Rectal smooth muscle tissue (tissue), 1 donor: ENCODE results near the gene LAMA5.

Experiments used
- H3K27ac ChIP-seq: one replicate; pipeline ENCODE4 v1.7.0; 2013; ENCODE audit warnings: low read depth, low read length, inconsistent platforms
- H3K27me3 ChIP-seq: one replicate; pipeline ENCODE4 v1.7.0; 2013; ENCODE audit warnings: low read length; ENCODE audit not compliant: control insufficient read depth, insufficient read depth
- H3K36me3 ChIP-seq: one replicate; pipeline ENCODE4 v1.7.0; 2013; ENCODE audit warnings: low read length; ENCODE audit not compliant: control insufficient read depth, insufficient read depth
- H3K4me1 ChIP-seq: one replicate; pipeline ENCODE4 v1.7.0; 2013; ENCODE audit warnings: low read length; ENCODE audit not compliant: control insufficient read depth, insufficient read depth
- H3K4me3 ChIP-seq: one replicate; pipeline ENCODE4 v1.7.0; 2013; ENCODE audit warnings: low read length
- H3K9ac ChIP-seq: one replicate; pipeline ENCODE4 v1.7.0; 2013; ENCODE audit warnings: low read length

The LAMA5 gene

DNA sequence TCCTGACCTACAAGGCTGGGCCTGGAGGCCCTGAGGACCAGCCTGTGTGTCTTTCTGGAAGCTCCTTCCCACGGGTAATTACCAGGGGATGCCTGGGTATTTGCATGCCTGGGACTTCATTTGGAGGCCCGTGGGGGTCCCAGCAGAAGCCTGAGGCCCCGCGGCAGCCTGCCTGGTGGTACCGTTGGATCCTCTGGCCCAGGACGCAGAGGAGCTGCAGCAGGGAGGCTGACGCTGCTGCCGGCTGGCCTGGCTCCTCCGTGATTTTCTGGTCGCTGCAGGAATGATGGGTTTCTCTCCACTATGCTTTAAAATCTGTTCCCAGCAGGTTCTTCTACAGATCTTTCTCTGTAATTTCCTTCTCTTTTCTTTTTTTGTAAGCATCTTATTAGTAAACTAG lies 33.4 kb upstream of the LAMA5 start:
- H3K27ac ChIP-seq = no peak overlapping the region
- H3K36me3 ChIP-seq = peaks cover 3% of the 10 kb centered on the region
- H3K9ac ChIP-seq = no peak overlapping the region
- H3K4me3 ChIP-seq = no peak overlapping the region
- peaks cover under 1% of the 10 kb centered on the region for H3K4me1 ChIP-seq
- no peaks in the 10 kb centered on the region for H3K27me3 ChIP-seq

DNA sequence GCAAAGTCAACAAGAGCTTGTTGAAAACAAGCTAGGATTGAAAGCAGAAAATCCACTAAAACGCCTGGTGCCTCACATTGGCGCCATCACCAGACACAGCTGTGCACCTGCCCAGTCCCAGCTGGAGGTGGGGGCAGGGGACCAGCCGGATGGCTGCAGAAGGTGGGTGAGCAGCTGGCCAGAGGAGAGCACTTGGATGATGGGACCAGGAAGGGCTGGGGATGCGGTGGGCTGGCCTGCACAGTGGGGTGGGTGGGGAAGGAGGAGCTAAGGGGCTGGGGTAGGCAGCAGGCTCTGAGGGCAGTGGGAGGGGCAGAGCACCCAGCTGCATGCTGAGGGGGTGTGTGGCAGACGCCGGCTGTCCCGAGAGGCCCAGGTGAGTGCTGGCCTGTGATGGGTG lies 32.9 kb upstream of the LAMA5 start:
- H3K9ac ChIP-seq = no peak overlapping the region
- H3K27me3 ChIP-seq = no peaks in the 10 kb centered on the region
- no peak overlapping the region for H3K4me3 ChIP-seq
- H3K4me1 ChIP-seq = no peaks in the 10 kb centered on the region
- H3K36me3 ChIP-seq = peaks cover 3% of the 10 kb centered on the region
- no peak overlapping the region for H3K27ac ChIP-seq

DNA sequence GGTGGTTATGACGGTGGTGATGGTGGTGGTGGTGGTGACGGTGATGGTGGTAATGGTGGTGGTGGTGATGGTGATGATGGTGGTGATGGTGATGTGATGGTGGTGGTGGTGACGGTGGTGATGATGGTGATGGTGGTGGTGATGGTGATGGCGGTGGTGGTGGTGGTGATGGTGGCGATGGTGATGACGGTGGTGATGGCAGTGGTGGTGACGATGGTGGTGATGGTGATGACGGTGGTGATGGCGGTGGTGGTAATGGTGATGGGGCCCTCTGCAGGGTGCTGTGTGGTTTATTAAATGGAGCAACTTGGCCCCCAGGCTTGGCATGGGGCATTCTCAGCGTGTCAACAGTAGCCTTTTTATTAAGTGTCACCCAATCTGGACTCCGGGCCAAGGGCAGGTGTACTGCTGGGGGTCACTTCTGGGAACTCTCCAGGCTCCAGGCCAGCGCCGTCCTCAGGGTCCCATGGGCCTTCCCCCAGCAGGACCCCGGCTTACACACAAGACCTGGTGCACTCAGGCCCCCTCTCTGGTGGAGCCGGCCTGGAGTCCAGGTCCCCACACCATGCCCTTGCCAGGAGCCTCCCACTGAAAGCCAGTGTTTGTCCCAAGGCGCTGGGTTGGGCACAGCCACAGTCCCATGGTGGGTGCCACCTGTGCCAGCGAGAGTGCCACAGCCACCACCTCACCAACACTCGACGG lies 31.2 kb upstream of the LAMA5 start:
- Histone ChIP-seq H3K9ac (no peak overlapping the region), H3K4me3 (no peak overlapping the region), H3K36me3 (peaks cover 3% of the 10 kb centered on the region), H3K27me3 (no peaks in the 10 kb centered on the region), H3K27ac (no peak overlapping the region), H3K4me1 (no peaks in the 10 kb centered on the region)

DNA sequence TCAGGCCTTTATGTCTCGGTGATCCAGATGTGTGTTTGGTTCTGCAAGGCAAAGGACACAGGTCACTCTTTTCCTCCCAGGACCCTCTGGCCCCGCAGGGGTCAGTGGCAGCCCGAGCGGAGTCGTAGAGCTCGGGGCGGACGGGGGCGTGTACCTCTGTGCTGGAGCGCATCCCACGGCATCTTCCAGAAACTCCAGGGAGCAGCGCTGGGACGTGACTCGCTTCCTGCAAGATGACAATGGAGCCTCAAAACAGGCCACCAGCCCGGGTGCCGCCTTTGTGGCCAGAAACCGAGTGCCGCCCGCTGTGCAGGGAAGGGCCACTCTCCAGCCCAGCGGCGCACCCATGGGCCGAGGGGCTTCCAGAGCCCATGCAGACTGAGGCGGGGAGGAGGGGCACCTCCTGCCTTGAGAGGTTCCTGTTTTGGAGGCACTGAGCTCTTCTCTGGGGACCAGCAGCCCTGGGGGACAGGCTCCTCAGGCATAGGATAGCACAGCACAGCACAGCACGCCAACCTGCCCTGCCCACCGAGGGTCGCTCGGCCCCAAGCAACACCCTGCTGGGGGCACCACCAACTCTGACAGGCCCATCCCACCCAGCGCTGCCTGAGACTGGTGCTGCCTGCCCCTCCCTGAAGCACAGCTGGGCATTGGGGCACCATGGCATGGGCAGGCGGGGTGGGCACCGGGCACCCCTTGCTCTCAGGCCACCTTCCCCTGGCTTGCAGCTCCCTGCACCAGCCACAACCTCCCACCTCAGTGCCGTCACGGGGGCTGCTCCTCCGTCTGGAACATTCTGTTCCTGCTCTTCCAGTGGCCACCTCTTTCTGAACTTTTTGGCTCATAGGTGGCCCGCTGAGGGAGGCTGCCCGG lies 29.5 kb upstream of the LAMA5 start:
- no peak overlapping the region for H3K27ac ChIP-seq
- H3K36me3 ChIP-seq = peaks cover 3% of the 10 kb centered on the region

DNA sequence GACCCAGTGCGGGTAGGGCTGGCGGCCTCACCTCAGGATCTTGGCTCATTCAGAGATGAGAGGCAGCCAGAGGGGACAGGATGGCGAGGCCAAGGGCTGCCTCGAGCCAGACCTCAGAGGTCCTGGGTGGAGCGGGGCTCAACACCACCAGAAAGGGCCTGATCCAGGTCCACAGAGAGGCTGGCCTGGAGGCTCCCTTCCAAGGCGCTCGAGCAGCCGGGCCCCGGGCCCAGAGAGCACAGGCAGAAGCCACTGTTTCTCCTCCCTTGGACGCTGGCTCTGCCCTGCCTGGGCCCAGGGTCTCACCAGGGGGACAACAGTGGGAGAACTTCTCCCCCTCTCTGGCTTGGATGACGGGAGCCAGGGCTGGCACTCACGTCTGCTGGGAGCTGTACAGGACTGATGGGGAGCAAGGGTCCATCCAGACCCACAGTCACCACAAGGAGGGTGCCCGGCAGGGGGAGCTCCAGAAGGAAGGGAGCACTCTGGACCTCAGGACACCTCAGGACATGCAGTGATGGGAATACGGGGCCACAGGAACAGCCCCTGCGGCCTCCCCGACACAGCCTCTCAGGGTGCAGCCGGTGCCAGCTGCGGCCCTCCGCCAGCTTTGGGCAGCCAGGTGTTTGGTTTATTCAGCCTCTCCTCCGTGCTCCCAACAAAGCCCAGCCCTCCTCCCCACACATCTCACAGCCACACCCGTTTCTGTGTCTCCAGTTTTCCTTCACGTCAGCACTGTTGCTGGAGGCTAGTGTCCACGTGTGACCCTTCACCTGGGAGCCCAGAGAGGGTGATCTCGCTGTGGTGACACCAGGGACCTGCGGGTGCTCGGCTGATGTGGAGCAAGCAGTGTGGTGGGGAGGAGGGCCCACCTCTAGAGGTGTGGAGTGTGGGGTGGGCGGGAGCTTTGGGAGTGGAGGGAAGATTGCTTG lies 28.5 kb upstream of the LAMA5 start:
- Histone ChIP-seq H3K27me3 (no peaks in the 10 kb centered on the region), H3K27ac (no peak overlapping the region), H3K9ac (no peak overlapping the region), H3K4me3 (no peak overlapping the region), H3K4me1 (no peaks in the 10 kb centered on the region), H3K36me3 (peaks cover 3% of the 10 kb centered on the region)

More for the DNA sequence above, 29.5 kb upstream of the LAMA5 start:
- Histone ChIP-seq H3K27me3 (no peaks in the 10 kb centered on the region), H3K4me1 (no peaks in the 10 kb centered on the region), H3K9ac (no peak overlapping the region), H3K4me3 (no peak overlapping the region)

DNA sequence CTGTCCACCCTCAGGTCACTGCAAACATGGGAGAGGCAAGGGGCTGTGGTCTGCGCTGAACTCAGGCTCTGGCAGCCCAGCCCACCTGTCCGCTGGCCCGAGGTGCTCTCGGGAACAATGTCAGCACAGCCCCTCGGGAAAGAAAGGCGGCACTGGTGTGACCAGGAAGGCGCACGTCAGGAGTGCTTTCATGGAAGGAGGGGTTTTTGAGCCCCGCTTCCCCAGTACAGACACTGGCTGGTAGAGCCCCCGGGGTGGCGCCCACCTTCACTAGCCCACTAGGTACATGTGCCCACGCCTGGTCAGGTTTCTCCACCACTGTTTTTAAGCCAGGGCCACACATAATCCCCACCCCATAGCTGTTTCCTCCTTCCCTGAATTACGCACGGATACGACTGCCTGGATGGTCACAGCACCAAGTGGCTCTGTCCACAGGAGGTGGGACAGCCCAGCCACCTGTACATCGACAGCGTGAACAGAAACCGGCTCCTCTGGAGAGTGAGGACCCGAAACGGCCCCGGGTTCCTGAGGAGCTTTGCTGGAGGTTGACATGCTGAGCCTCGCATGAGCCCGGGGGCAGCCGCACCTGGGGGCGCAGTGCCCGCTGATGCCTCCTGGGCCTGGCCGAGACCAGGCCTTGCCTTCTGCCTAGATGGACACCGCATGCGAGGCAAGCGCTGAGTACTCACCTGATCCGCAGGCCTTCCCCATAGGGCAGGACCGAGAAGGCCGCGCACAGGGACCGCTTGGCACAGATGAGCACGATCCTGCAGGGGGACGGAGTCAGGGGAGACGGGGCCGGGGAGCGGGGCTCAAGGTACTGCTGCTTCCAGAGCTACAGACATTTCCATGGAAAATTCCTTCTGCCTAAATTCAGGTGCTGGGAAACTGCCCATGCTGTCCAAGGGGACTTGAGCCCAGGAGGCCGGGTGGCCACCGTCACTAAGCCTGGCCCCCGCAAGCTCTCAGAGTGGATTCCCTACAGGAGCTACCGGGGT lies 27.4 kb upstream of the LAMA5 start:
- no peak overlapping the region for H3K9ac ChIP-seq

DNA sequence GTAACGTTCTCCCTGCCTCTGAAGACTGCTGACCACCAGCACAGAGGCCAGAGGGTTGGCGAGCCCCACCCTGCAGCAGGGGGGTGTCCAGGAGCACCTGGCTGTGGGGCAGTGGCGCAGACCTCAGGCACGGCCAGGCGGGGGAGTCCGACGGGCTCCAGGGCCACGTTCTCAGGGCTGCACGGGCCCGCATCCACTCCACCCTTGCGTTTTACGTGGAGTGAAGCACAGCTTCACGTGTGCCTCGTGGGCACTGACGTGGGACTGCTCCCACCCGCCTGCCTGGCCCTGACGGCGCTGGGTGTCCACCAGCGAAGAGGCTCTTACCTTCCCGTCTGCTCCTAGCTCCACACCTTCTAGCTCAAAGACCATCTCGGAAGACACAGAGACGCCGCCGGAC lies 26.7 kb upstream of the LAMA5 start:
- Histone ChIP-seq H3K27me3 (no peaks in the 10 kb centered on the region), H3K9ac (no peak overlapping the region), H3K36me3 (peaks cover 12% of the 10 kb centered on the region), H3K4me1 (no peaks in the 10 kb centered on the region), H3K4me3 (no peak overlapping the region), H3K27ac (no peak overlapping the region)

More for the DNA sequence above, 27.4 kb upstream of the LAMA5 start:
- Histone ChIP-seq H3K27me3 (no peaks in the 10 kb centered on the region), H3K4me3 (no peak overlapping the region), H3K27ac (no peak overlapping the region), H3K36me3 (peaks cover 8% of the 10 kb centered on the region), H3K4me1 (no peaks in the 10 kb centered on the region)

DNA sequence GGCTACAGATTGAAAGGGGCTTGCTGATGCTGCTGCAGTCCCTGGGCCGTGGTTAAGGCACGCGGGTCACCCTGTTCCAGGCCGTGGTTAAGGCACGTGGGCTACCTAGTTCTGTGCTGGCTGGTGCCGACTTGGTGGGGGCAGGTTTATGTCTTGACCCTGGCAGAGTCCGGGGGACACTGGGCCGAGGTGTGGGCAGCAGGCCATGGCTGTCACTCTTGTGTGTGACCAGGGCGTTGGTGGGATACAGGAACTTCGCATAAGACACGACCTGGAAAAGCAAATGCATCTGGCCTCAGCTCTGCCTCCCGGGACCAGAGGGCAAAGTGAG lies 26.2 kb upstream of the LAMA5 start:
- Histone ChIP-seq H3K27ac (no peak overlapping the region), H3K4me3 (no peak overlapping the region), H3K36me3 (peaks cover 17% of the 10 kb centered on the region), H3K4me1 (no peaks in the 10 kb centered on the region), H3K9ac (no peak overlapping the region), H3K27me3 (no peaks in the 10 kb centered on the region)

DNA sequence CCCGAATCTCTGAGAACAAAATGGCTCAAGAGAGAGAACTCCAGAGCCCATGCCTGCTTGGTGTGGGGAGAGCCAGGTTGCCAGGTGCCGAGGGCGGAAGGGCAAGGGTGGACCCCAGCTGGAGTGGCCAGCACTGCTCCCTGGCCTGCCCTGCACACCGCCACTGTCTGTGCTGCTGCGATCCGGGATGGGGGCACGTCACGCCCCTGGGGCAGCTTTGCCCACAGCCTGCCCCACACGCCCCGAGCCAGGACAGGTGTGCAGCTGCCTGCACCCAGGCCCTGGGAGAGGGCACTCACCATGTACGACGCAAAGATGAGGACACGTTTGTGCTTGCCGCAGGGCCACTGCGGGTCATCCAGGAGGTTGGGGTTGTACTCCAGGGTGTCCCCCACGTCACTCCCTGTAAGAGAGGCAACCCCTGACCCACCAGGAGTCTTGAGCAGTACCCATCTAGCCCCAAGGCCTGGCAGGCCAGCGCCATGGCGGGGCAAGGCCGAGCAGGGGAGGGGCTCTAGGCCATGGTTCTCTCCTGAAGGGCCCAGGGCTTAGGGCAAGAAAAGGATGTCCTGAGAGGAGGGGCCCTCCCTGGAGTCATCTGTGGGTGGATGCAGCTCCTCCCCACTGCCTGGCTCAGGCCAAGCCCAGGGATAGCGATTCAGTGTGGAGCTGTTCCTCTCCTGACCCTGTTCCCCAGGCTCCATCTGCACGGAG lies 25.7 kb upstream of the LAMA5 start:
- peaks cover under 1% of the 10 kb centered on the region for H3K4me1 ChIP-seq
- no peak overlapping the region for H3K27ac ChIP-seq
- no peak overlapping the region for H3K9ac ChIP-seq
- peaks cover 17% of the 10 kb centered on the region for H3K36me3 ChIP-seq
- no peaks in the 10 kb centered on the region for H3K27me3 ChIP-seq
- no peak overlapping the region for H3K4me3 ChIP-seq

DNA sequence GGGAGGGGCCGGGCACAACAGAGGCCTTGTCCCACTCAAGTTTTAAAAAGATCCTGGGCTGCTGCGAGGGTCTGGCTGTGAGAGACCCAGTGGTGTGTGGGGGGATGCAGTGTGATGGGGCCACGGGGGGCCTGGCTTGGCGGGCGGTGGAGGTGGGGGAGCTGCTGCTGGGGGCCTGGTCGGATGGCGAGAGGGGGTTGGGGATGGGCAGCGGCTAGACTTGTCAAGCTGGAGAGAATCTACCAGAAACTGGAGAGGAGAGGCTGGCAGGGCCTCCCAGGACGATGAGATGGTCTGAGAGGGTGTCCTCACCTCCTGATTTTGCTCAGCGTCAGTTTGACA lies 24.9 kb upstream of the LAMA5 start:
- Histone ChIP-seq H3K9ac (no peak overlapping the region), H3K27ac (no peak overlapping the region), H3K27me3 (no peaks in the 10 kb centered on the region), H3K4me3 (no peak overlapping the region), H3K4me1 (peaks cover 5% of the 10 kb centered on the region), H3K36me3 (peaks cover 14% of the 10 kb centered on the region)
